CMK (cell line): ENCODE measurements around the gene SLC27A2.
"Not testable (repeated sequence)": the region's sequence is repeated elsewhere in the genome, so short reads cannot be mapped to it uniquely, and the experiment has no call there.

ENCODE experiments used
- DNase-seq: peaks from one replicate; pipeline ENCODE4 v3.0.0-alpha.2; 2010; ENCODE audit warnings: low read depth

Gene SLC27A2

GRCh38 chr15:50181969-50182218, at the start of gene SLC27A2:
Gene SLC27A2, plus strand, starts transcription at chr15:50182196. Its CDS starts 232 bp downstream, at chr15:50182428.
- no peak for DNase-seq

- DNase-seq, result not testable (repeated sequence)
Observed at GRCh38 chr15:50132251-50132984, 49.6 kb upstream of the SLC27A2 start.

GRCh38 chr15:50134524-50135024, 47.4 kb upstream of the SLC27A2 start:
- no peak for DNase-seq

DNA sequence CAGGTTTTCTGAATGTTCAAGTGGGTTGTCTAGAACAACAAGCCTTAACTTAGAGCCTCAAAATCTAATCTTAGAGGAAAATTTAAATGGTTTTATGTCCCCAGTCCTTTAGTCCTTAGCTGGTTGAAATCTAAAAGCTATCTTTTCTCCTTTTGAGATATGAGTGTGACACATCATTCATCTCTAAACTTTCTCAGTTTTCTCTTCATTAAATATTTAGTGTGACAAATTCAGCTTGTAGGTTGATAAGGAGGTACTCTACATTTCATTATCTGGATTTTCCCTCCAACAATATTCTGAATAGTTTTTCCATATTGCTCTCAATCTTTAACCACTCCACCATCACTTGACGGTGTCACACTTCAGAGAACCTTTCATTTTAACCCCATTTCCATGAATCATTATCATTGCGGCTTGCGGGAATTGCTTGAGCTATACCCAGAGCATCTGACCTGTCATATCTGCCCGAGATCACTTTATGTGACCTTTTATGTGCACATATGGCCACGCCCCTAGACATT, 46.9 kb upstream of the SLC27A2 start:
- DNase-seq, result no peak

DNA sequence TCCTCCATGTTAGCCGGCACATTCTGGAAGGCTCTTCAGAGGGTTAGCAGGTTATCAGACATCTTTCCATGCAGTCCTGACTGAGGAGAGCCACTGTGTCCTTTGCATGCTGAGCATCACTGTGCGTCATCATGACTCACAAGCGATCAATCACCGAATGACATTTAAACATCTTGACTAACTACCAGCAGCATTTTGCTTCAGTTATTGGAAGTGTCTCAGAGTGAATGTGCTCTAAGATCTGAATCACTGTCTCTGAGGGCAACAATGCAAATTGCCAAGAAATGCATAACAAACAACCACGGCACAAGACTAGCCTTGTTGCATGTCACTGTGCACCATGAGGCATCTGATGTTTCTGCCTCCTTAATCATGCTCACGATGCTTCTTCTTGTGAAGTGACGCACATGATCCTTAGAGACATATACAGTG, 44.6 kb upstream of the SLC27A2 start:
- DNase-seq, result no peak

GRCh38 chr15:50137893-50138292, 44.1 kb upstream of the SLC27A2 start:
- DNase-seq, result no peak

DNA sequence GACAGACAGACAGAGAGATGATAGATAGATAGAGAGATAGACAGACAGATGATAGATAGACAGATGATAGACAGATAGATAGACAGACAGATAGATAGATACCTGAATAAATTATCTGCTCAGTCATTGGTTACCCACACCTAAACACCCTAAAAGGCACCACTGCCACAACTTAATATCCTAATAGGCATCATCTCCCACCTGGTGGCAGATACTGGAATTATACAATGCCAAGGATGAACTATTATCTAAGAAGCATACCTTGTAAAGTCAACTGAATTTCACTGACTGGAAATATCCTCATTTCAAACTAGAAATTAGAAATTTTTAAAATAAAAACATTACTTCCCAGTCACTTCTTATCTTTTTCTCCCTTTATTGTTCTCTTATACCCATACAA, 43.6 kb upstream of the SLC27A2 start:
- no peak for DNase-seq

DNA sequence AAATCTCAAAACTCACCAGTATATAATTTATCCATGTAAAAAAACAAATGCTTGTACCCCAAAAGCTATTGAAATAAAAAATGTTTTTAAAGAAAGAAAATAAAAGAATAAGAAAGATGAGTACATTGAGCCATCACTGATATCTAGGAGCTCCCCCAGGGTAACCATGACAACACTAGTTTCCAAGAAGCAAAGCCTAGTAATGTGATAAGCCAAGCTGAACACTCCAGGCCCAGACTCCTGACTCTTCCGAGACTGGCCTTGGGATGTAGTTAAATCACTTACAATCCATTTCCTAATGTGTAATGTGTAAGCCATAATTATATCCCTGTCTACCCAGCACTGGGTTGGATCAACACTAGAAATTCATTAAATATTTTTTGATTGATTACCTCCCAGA, 41.9 kb upstream of the SLC27A2 start:
- DNase-seq, result no peak

DNA sequence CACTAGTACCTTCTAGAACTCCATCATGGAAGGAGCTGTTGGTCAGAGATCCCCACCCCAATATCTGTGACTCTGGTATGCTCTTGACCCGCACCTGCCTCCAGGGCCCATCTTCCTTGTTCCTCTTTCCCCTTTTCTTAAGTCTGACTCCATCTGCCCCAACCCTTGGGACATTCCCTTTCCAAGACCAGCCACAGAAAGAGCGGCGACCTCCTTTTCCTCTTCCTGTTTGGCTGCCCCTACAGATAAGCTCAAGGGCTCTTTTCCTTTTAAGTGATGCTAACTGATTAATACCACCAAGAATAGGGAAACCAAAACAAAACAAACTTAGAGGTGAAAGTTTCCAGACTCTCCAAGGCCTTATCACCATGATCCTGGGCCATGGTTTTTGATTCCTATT, 41.0 kb upstream of the SLC27A2 start:
- DNase-seq, result peak; percentile 52

- no peak for DNase-seq
Observed at GRCh38 chr15:50141856-50142255, 40.1 kb upstream of the SLC27A2 start.

GRCh38 chr15:50143255-50143860, 38.6 kb upstream of the SLC27A2 start:
- no peak for DNase-seq

DNA sequence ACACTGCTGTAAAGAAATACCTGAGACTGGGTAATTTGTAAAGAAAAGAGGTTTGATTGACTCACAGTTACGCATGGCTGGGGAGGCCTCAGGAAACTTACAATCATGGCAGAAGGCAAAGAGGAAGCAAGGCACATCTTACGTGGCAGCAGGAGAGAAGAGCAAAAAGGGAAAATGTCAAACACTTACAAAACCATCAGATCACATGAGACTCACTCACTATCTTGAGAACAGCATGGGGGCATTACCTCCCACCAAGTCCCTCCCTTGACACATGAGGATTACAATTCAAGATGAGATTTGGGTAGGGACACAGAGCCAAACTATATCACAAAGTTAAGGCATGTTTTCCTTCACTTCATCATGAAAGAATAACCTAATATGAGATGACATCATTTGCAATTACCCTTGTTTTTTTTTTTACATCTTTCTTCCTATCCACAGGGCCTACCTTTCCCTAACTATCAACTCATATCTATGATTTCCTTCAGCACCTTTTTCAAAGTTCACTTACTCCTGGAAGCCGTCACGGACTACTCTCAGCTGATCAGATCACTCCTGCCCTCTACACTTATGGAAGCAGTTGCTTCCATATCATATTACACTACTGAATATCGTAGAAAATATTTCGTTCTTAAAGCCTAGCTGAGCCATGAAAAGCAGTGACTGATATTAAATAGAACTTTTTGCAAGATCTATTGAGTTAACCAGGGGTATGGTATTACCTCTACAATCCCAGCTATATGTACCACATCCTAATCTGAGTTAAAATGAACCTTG, 37.5 kb upstream of the SLC27A2 start:
- DNase-seq, result no peak

DNA sequence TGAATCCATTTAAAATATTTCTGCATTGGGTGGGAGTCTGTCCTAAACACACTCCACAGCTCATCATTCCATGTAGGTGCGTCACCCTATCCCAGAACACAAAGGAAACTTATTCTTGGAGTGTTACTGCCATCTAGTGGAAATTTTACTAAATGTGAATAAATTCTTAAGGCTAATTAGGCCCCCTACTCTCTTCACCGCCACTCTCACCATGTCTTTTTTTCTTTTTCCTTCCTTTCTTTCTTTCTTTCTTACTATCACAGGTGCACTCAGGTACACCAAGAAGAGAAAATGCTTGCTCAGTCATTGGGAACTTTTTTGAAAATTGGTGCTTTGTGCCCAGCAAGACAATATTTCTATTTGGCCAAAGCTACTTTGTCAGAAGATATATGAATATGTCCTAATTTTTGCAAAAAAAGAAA, 36.5 kb upstream of the SLC27A2 start:
- DNase-seq, result peak; percentile 41

GRCh38 chr15:50146632-50147031, 35.4 kb upstream of the SLC27A2 start:
- no peak for DNase-seq

DNA sequence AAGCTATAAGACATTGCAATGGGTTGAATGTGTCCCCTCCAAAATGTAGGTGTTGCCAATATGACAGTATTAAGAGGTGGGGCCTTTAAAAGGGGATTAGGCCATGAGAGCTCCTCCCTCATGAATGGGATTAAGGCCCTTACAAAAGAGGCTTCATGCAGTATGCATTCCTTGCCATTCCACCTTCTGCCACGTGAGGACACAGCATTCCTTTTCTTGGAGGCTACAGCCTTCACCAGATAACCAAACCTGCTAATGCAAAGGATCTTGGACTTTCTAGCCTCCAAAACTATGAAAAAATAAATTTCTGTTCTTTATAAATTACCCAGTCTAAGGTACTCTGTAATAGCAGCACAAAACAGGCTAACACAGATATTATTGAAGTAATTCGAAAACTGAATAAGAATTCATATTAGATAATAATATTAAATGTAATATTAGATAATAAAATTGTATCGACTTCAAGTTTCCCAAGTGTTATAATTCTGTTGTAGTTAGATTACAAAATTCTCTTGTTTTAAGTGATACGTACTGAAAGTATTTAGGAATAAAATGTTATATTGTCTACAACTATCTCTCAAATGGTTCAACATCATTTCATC, 33.5 kb upstream of the SLC27A2 start:
- DNase-seq, result no peak

DNA sequence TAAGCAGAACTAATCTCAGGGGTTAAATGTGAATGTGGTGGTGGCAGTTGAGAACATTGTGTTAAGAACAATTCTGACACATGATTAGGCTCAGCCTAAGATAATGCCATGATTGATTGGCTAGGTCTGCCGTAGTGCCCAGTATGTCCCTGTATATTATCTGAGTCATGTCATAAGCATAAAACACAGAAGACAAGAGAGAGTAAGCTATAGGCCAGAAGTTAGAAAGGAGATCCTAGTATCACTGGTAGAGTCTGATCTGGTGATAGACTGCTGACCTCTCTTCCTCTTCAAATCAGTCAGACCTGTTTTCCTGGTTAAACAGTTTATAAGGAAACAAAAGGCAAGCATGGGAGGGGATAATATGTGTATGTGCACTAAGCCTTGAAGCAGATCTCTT, 32.9 kb upstream of the SLC27A2 start:
- DNase-seq, result no peak

GRCh38 chr15:50150349-50150748, 31.6 kb upstream of the SLC27A2 start:
- no peak for DNase-seq

DNA sequence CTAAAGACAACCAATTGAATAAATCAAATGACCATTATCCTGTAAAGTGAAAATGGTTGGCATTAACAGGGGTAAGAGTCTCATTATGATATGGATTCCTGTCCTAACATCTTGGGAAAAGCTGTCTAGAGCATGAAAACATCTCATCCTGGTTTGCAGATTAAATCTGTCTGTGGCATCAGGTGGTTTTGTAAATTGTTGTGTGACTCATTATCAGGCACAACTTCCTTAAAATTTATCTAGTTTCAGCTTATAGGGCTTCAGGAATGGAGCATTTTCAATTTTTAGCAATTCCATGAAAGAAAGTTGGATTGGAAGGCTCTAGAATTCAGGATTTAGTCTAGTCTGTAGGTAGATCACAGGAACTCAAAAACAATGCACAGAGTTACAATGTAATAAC, 31.1 kb upstream of the SLC27A2 start:
- DNase-seq, result no peak

GRCh38 chr15:50151476-50151875, 30.5 kb upstream of the SLC27A2 start:
- DNase-seq, result no peak

- not testable (repeated sequence) for DNase-seq
Observed at GRCh38 chr15:50158236-50158635, 23.8 kb upstream of the SLC27A2 start.

DNA sequence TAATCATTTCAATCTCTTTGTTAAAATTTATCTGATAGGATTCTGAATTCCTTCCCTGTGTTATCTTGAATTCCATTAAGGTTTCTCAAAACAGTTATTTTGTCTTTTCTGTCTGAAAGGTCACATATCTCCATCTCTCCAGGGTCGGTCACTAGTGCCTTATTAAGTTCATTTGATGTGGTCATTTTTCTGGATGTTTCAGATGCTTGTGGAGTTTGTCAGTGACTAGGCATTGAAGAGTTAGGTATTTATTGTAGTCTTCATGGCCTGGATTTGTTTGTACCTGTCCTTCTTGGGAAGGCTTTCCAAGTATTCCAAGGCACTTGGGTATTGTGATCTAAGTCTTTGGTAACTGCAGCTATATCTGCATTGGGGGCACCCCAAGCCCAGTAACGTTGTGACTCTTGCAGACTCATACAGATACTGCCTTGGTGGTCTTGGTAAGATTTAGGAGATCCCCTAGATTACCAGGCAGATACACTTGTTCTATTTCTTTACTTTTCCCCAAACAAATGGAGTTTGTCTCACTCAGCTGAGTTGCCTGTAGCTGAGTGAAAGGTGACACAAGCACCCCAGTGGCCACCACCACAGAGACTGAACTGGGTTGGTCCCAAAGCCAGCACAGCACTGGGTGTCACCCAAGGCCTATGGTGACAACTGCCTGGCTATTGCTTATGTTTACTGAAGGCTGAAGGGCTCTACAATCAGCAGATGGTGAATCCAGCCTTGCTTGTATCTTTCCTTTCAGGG, 18.9 kb upstream of the SLC27A2 start:
- no peak for DNase-seq
